GM23248 (cell line): ENCODE data around the gene TRIM65. TPM values are rescaled to one million over a fixed set of nuclear protein-coding genes. Genes with fewer than 3 reads are reported as not detected.

Source experiments
- DNase-seq: peaks from one replicate; pipeline ENCODE4 v3.0.0-alpha.2; 2015
- H2AFZ ChIP-seq: fragments of 200-600 bp; sonication (generic); 2 replicates; pipeline ENCODE4 v1.6.1; 2016; ENCODE audit warnings: antibody characterized with exemption
- H3F3A ChIP-seq: fragments of 200-600 bp; sonication (generic); 2 replicates; pipeline ENCODE4 v1.6.1; 2016; ENCODE audit warnings: mild to moderate bottlenecking, antibody characterized with exemption, mixed run types; ENCODE audit not compliant: insufficient read depth
- H3K27ac ChIP-seq: fragments of 200-600 bp; sonication (generic); 2 replicates; pipeline ENCODE4 v1.5.1; 2016; ENCODE audit warnings: mild to moderate bottlenecking
- H3K27me3 ChIP-seq: fragments of 200-600 bp; sonication (generic); replicated peaks from 2 replicates; pipeline ENCODE4 v1.6.1; 2016; ENCODE audit warnings: mild to moderate bottlenecking; ENCODE audit not compliant: insufficient read depth
- H3K36me3 ChIP-seq: fragments of 200-600 bp; sonication (generic); 2 replicates; pipeline ENCODE4 v1.6.1; 2016; ENCODE audit warnings: low read depth, mild to moderate bottlenecking
- H3K4me1 ChIP-seq: fragments of 200-600 bp; sonication (generic); 2 replicates; pipeline ENCODE4 v1.6.1; 2016; ENCODE audit warnings: mild to moderate bottlenecking; ENCODE audit not compliant: insufficient read depth
- H3K4me2 ChIP-seq: fragments of 200-600 bp; sonication (generic); one replicate; pipeline ENCODE4 v1.6.1; 2016; ENCODE audit warnings: mild to moderate bottlenecking; ENCODE audit not compliant: unreplicated experiment
- H3K4me3 ChIP-seq: fragments of 200-600 bp; sonication (generic); 2 replicates; pipeline ENCODE4 v1.5.1; 2016; ENCODE audit warnings: mild to moderate bottlenecking
- H3K79me2 ChIP-seq: fragments of 200-600 bp; sonication (generic); 2 replicates; pipeline ENCODE4 v1.6.1; 2016; ENCODE audit warnings: mild to moderate bottlenecking; ENCODE audit not compliant: insufficient read depth
- H3K9ac ChIP-seq: fragments of 200-600 bp; sonication (generic); 2 replicates; pipeline ENCODE4 v1.6.1; 2016; ENCODE audit warnings: mild to moderate bottlenecking
- H3K9me2 ChIP-seq: fragments of 200-600 bp; sonication (generic); 2 replicates; pipeline ENCODE4 v1.6.1; 2016; ENCODE audit warnings: mixed run types, mild to moderate bottlenecking, moderate library complexity; ENCODE audit not compliant: insufficient read depth
- H3K9me3 ChIP-seq: fragments of 200-600 bp; sonication (generic); one replicate; pipeline ENCODE4 v1.6.1; 2017; ENCODE audit warnings: low read depth
- H4K20me1 ChIP-seq: fragments of 200-600 bp; sonication (generic); 2 replicates; pipeline ENCODE4 v1.6.0; 2016; ENCODE audit not compliant: insufficient read depth
- EZH2 ChIP-seq: fragments of 200-600 bp; sonication (generic); IDR thresholded peaks from 2 replicates; pipeline ENCODE4 v1.6.1; 2018; ENCODE audit warnings: antibody characterized with exemption, mild to moderate bottlenecking; ENCODE audit not compliant: insufficient read depth, poor library complexity, severe bottlenecking
- EZH2phosphoT487 ChIP-seq: fragments of 200-600 bp; sonication (generic); IDR thresholded peaks from 2 replicates; pipeline ENCODE4 v1.6.1; 2018; ENCODE audit warnings: antibody characterized with exemption, moderate library complexity, mild to moderate bottlenecking, low read depth; ENCODE audit not compliant: insufficient read depth
- WGBS, 2 experiments: methylation state at CpG; one replicate each; pipeline ENCODE4 v1.1.6; 2015 to 2017; ENCODE audit warnings: low lambda C conversion rate in 2 of 2, low coverage in 1 of 2; ENCODE audit errors: missing lambda C conversion rate in 2 of 2; 5-methylcytosine and 5-hydroxymethylcytosine counted together
- in situ Hi-C: fragments of 300-500 bp; cut with MboI; formaldehyde crosslinking; loops from 2 replicates; pipeline ENCODE4 v1.15.0; 2020
- polyA plus RNA-seq: library from polyadenylated mRNA; unstranded; fragments of >200 nt; fragmentation: Nextera tagmentation; extraction: Ambion mirVana; gene quantifications from 2 replicates; pipeline ENCODE4 v1.2.1, GENCODE V29; 2016
- total RNA-seq: library from RNA; depleted of rRNA; stranded (reverse); fragments of >200 nt; shearing (Covaris generic); gene quantifications from 2 replicates; pipeline ENCODE4 v1.2.3, GENCODE V29; 2014

TRIM65 gene
- total and polyA plus RNA-seq, 2 experiments from 2014 or later: 9.9 to 25.7 TPM

DNA sequence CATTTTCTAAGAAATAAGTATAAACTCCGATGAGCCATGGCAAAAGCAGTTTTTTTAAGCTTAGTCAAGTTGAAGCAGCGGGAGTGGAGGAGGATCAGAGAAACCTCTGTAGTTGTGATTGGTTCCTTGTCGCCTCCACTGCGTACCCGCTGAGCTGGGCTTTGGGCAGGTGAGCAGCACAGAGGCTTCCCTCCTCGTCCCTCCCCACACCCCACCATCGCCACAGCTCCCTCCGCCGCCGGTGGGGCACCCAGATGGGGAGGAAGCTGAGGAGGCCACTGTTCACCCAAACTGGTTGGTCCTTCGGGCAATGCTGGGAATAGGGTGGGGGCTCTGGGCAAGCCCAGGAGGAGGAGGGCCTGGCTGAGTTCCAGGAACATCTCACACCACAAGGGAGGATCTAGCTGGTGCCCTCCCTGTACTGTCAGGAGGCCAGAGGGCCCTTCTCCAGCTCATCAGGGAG lies 13.1 kb upstream of the TRIM65 start:
- no peaks in the 10 kb centered on the region for H3K9me2 ChIP-seq
- H3K9ac ChIP-seq: peak overlapping the region; percentile 18; the same call in 1 of the 2 replicates
- H3F3A ChIP-seq: peaks cover 17% of the 10 kb centered on the region; the same call in 1 of the 2 replicates
- no peaks in the 10 kb centered on the region for H3K79me2 ChIP-seq
- in situ Hi-C loops: loop anchor here (25.0 kb wide), 1 partner anchor 377 kb away; no protein-coding TSS in a partner anchor
- 14 to 17% methylated on average over 11 of the region's 11 CpGs for WGBS, 2 experiments
- peak; percentile 81 for DNase-seq
- no peak overlapping the region for H3K4me3 ChIP-seq
- H3K36me3 ChIP-seq: no peaks in the 10 kb centered on the region
- no peaks in the 10 kb centered on the region for H3K27me3 ChIP-seq
- H3K4me2 ChIP-seq: peak overlapping the region; percentile 38
- peaks cover 11% of the 10 kb centered on the region for H3K4me1 ChIP-seq
- TF ChIP-seq EZH2 (no peak), EZH2phosphoT487 (no peak)
- no peaks in the 10 kb centered on the region for H4K20me1 ChIP-seq
- peak overlapping the region; percentile 58 for H2AFZ ChIP-seq
- 0 out of 2 replicates have a peak overlapping the region, but pooled peaks have one; percentile 24 for H3K27ac ChIP-seq
- H3K9me3 ChIP-seq: no peaks in the 10 kb centered on the region

DNA sequence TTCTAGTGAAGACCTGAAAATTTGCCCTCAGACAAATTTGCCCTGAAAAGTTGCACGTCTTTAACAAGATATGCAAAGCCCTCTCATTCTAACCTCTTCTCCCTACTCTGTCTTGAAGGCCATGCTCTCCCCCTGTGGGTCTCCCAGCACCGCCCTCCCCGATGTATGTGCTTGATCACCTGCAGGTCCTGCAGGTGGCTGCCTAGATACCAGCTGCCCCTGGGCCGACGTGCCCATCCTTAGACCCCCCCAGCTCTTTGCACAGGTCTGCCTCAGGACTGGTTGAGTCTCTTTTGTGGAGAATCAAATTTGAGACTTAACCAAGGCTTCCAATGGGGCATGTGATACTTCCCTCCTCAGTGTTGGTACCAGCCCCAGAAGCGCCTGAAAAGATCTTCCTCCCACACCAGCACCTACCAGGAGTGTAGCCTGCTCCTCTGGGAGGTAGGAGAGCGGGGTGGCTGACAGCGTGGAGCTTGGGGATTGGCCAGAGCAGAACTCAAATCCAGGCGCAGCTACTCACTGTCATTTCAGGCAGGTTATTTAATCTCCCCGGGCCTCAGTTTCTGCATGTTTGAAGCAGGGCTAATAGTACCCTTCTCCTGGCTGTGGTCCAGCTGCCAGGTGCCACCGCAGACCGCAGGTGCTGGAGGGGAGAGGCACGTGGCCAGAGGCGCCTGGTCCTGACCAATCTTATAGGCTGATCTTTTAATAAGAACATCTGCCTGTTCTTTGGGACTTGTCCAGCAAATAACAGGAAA lies 12.5 kb upstream of the TRIM65 start:
- Histone ChIP-seq H3K27ac (no peak overlapping the region), H3K9me2 (no peaks in the 10 kb centered on the region), H3K27me3 (no peaks in the 10 kb centered on the region), H3K4me2 (peak overlapping the region; percentile 38), H3K4me3 (no peak overlapping the region), H3K9me3 (no peaks in the 10 kb centered on the region), H2AFZ (peak overlapping the region; percentile 58; the same call in 1 of the 2 replicates), H4K20me1 (no peaks in the 10 kb centered on the region), H3K9ac (no peak overlapping the region), H3K36me3 (no peaks in the 10 kb centered on the region), H3K79me2 (peaks cover under 1% of the 10 kb centered on the region), H3F3A (peaks cover 17% of the 10 kb centered on the region; the same call in 1 of the 2 replicates), H3K4me1 (peaks cover 11% of the 10 kb centered on the region)
- DNase-seq: no peak
- in situ Hi-C loops: loop anchor here (25.0 kb wide), 1 partner anchor 378 kb away; no protein-coding TSS in a partner anchor
- no peak for TF ChIP-seq EZH2
- TF ChIP-seq EZH2phosphoT487: no peak
- 54 to 58% methylated on average over 14 of the region's 14 CpGs for WGBS, 2 experiments

DNA sequence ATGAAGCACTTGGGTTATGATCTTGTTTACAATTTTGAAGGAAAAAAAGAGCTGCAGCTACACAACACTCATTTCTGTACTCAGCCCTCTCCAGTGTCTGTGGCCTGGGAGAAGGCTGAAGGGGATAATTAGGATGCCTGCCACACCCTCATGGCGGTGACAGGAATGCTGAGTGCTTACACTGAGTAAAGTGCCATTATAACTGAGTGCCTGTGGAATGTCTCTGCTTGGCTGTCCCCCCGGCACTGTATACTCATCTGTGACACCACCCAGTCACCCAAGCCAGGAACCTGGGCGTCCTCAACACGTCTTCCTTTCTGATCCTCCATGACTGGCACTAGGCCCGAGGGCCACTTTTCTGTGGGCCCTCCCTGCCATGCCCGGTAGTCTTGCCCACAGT lies 11.4 kb upstream of the TRIM65 start:
- peak overlapping the region; percentile 23; the same call in 1 of the 2 replicates for H2AFZ ChIP-seq
- no peak overlapping the region for H3K4me2 ChIP-seq
- no peak overlapping the region for H3K27ac ChIP-seq
- H3K27me3 ChIP-seq: no peaks in the 10 kb centered on the region
- peaks cover 17% of the 10 kb centered on the region for H3K4me1 ChIP-seq
- in situ Hi-C loops: loop anchor here (25.0 kb wide), 1 partner anchor 379 kb away; no protein-coding TSS in a partner anchor
- no peaks in the 10 kb centered on the region for H3K36me3 ChIP-seq
- no peak overlapping the region for H3K4me3 ChIP-seq
- peaks cover 11% of the 10 kb centered on the region for H3K79me2 ChIP-seq
- H3K9me2 ChIP-seq: no peaks in the 10 kb centered on the region
- no peak overlapping the region for H3K9ac ChIP-seq
- H3F3A ChIP-seq: peaks cover 26% of the 10 kb centered on the region; the same call in 1 of the 2 replicates
- H3K9me3 ChIP-seq: no peaks in the 10 kb centered on the region
- TF ChIP-seq EZH2phosphoT487 (no peak), EZH2 (no peak)
- 10 to 17% methylated on average over 6 of the region's 6 CpGs for WGBS, 2 experiments
- no peaks in the 10 kb centered on the region for H4K20me1 ChIP-seq
- DNase-seq: peak; percentile 62

DNA sequence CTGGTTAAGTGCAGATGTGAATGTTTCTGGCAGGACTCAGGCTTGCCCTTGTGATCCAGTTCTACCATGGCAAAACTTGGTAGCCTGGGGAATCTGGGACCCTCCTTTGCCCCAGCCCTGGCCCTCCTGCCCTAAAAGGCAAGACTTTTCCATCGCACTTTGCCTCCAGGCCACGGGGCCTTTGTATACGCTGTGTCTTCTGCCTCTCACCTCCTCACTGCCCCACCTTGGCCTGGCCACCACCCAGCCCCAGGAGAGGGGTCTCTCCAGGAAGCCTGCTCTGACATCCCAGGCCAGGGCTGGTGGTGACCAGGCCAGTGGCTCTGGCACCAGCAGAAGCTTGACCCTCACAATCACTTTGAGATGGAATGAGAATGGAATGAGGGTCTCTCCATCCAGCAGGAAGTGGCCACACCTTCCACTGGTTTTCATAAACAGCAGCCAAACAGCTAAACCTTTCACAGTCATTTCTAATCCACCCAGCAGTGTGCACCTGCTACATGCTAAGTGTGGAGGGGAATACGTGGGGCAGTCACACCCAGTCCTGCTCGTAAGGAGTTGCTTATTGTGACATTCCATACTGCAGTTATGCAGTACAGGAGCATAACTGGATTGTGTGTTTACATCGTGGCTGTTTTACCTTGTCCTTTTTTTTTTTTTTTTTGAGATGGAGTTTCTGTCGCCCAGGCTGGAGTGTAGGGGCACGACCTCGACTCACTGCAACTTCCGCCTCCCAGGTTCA lies 9.6 kb upstream of the TRIM65 start:
- H3K9ac ChIP-seq: no peak overlapping the region
- H3K4me3 ChIP-seq: no peak overlapping the region
- H3K9me3 ChIP-seq: no peaks in the 10 kb centered on the region
- no peaks in the 10 kb centered on the region for H3K9me2 ChIP-seq
- H3K27me3 ChIP-seq: no peaks in the 10 kb centered on the region
- H3K4me2 ChIP-seq: no peak overlapping the region
- H4K20me1 ChIP-seq: no peaks in the 10 kb centered on the region
- H3F3A ChIP-seq: peaks cover 31% of the 10 kb centered on the region; the same call in 1 of the 2 replicates
- no peak overlapping the region for H3K27ac ChIP-seq
- no peaks in the 10 kb centered on the region; the same call in 1 of the 2 replicates for H3K36me3 ChIP-seq
- H3K79me2 ChIP-seq: peaks cover 13% of the 10 kb centered on the region
- in situ Hi-C loops: loop anchor here (25.0 kb wide), 1 partner anchor 381 kb away; no protein-coding TSS in a partner anchor
- no peak for TF ChIP-seq EZH2
- no peak for TF ChIP-seq EZH2phosphoT487
- peaks cover 17% of the 10 kb centered on the region for H3K4me1 ChIP-seq
- H2AFZ ChIP-seq: no peak overlapping the region; the same call in 1 of the 2 replicates
- DNase-seq: no peak
- 84 to 85% methylated on average over 10 of the region's 10 CpGs for WGBS, 2 experiments
